Dendritic cell treated with granulocyte-macrophage colony-stimulating factor and Interleukin-4, amounts not matched to agents 40 ng/mL and 50 ng/mL, for 4 days (primary cell): ENCODE measurements around the gene DEPP1.
A peak's percentile ranks its signal among the peaks of the same experiment; 100 is the strongest.

Experiments used
- H3K27ac Mint-ChIP-seq: one replicate; pipeline ENCODE4 v1.8.0; 2022; ENCODE audit warnings: mild to moderate bottlenecking, mixed read lengths
- H3K27me3 Mint-ChIP-seq: one replicate; pipeline ENCODE4 v1.8.0; 2022; ENCODE audit warnings: mild to moderate bottlenecking, mixed read lengths
- H3K36me3 Mint-ChIP-seq: one replicate; pipeline ENCODE4 v1.8.0; 2022; ENCODE audit warnings: low read depth, mixed read lengths
- H3K4me1 Mint-ChIP-seq: one replicate; pipeline ENCODE4 v1.8.0; 2022; ENCODE audit warnings: low read depth, mixed read lengths
- H3K4me3 Mint-ChIP-seq: one replicate; pipeline ENCODE4 v1.8.0; 2022; ENCODE audit warnings: mild to moderate bottlenecking, moderate library complexity, mixed read lengths
- H3K9me3 Mint-ChIP-seq: one replicate; pipeline ENCODE4 v1.8.0; 2022; ENCODE audit warnings: mixed read lengths
- intact Hi-C: fragments of 100-400 bp; cut with micrococcal nuclease; formaldehyde crosslinking; loops from one replicate; pipeline ENCODE4 v1.15.0; 2022

DEPP1 gene

GRCh38 chr10:44971434-44971833 lies 7.2 kb downstream of the DEPP1 start:
- peaks cover 89% of the 10 kb centered on the region for H3K4me1 Mint-ChIP-seq
- peaks cover 77% of the 10 kb centered on the region for H3K36me3 Mint-ChIP-seq
- H3K27me3 Mint-ChIP-seq: no peaks in the 10 kb centered on the region
- intact Hi-C loops: no loop called here
- peak overlapping the region; percentile 32 for H3K4me3 Mint-ChIP-seq
- H3K9me3 Mint-ChIP-seq: no peaks in the 10 kb centered on the region
- H3K27ac Mint-ChIP-seq: peak overlapping the region; percentile 88

DNA sequence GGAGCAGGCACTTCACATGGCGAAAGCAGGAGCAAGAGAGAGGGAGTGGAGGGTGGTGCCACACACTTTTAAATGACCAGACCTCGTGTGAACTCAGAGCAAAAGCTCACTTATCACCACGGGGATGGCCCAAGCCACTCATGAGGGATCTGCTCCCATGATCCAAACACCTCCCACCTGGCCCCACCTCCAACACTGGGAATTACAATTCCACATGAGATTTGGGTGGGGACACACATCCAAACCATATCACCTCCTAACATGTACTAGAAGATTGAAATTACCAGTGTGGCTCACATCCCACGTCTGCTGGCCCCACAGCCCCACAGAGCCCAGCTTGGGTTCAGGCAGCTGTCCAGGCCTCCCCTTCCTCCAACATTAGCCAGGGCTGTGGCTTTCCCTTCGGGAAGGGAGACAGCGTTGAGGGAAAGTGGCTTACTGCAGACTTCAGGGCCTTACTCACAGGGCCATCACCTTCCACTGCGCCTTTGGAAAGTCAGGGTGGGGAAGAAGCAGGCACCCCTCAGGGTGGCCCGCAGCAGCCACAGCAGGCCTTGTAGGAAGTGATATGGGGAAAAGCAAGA lies 7.7 kb downstream of the DEPP1 start:
- Mint-ChIP-seq H3K27ac (peak overlapping the region; percentile 88), H3K27me3 (no peaks in the 10 kb centered on the region), H3K9me3 (no peaks in the 10 kb centered on the region), H3K4me1 (peaks cover 89% of the 10 kb centered on the region), H3K36me3 (peaks cover 77% of the 10 kb centered on the region), H3K4me3 (peak overlapping the region; percentile 32)
- intact Hi-C loops: no loop called here

- Mint-ChIP-seq H3K4me3 (no peak overlapping the region), H3K36me3 (peaks cover 83% of the 10 kb centered on the region), H3K27me3 (no peaks in the 10 kb centered on the region), H3K9me3 (no peaks in the 10 kb centered on the region), H3K27ac (peak overlapping the region; percentile 88), H3K4me1 (peaks cover 97% of the 10 kb centered on the region)
- intact Hi-C loops: no loop called here
Measured at GRCh38 chr10:44969854-44970253, 8.8 kb downstream of the DEPP1 start.

DNA sequence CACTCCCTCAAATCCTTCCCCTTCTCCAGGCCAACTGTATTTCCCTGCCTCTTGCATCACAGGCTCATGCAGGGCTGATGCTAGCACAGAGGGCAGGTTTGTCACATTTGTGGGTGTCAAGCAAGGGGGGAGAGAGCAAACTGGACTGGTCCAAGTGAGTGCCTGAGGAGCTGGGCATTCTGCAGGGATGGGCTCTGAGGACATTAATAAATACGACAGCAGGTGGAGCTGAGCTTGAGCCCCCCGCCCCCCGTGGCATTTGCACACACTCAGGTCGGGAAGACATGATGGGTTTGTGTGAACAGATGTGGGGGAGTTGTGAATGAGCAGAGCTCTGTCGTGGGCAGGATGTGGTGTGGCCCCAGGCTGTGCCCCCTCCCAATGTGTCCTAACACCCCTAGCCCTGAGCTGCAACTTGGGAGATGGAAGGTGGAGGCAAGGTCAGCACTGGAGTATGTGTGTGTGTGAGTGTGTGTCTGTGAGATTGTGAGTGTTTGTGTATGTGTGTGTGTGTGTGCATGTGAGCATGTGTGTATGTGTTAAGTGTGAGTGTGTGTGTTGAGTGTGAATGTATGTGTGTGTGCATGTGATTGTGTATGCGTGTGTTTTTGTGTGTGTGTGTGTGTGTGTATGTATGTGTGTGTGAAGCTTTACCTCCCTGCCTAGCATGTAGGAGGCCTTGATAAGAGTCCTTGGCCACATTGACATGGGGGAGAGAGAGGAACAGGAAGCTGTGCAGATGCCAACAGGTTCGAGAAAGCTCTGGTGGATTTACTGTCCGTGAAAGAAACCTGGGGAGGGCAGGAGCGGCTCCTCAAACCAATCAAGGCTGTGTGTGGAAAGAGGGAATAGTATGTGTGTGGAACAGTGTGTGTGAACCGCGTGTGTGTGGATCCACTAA lies 9.9 kb downstream of the DEPP1 start:
- peaks cover 85% of the 10 kb centered on the region for H3K36me3 Mint-ChIP-seq
- H3K27me3 Mint-ChIP-seq: no peaks in the 10 kb centered on the region
- no peaks in the 10 kb centered on the region for H3K9me3 Mint-ChIP-seq
- peak overlapping the region; percentile 57 for H3K4me3 Mint-ChIP-seq
- H3K27ac Mint-ChIP-seq: peak overlapping the region; percentile 88
- intact Hi-C loops: loop anchor here (1.0 kb wide), 2 partner anchors 9 to 20 kb away; partner anchors contain the start of gene RASSF4
- peaks cover 97% of the 10 kb centered on the region for H3K4me1 Mint-ChIP-seq

DNA sequence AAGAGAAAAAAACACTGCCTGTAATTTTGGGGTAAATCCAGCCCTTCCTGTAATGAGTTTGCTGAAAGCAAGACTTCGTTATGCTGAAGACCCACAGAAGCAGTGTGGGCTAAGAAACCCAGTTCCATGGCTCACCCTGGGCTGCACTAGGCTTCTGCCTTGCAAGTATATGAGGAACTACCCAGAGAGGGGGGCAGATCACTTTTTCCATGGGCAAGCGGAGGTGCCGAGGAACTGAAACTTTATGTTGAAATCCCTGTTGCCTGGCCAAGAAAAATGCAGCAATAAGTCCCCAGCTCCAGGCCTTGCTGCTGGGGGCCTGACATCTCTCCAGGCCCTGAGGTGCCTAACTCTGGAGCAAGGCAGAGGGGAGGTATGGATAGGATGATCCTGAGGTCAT lies 10.5 kb downstream of the DEPP1 start:
- H3K9me3 Mint-ChIP-seq: no peaks in the 10 kb centered on the region
- H3K4me3 Mint-ChIP-seq: peak overlapping the region; percentile 57
- H3K36me3 Mint-ChIP-seq: peaks cover 85% of the 10 kb centered on the region
- H3K27me3 Mint-ChIP-seq: no peaks in the 10 kb centered on the region
- intact Hi-C loops: loop anchor here (1.0 kb wide), 2 partner anchors 9 to 20 kb away; partner anchors contain the start of gene RASSF4
- H3K4me1 Mint-ChIP-seq: peaks cover 97% of the 10 kb centered on the region
- H3K27ac Mint-ChIP-seq: peak overlapping the region; percentile 88

- Mint-ChIP-seq H3K4me1 (peaks cover 97% of the 10 kb centered on the region), H3K27ac (peak overlapping the region; percentile 88), H3K36me3 (peaks cover 85% of the 10 kb centered on the region), H3K4me3 (peak overlapping the region; percentile 34), H3K27me3 (no peaks in the 10 kb centered on the region), H3K9me3 (no peaks in the 10 kb centered on the region)
- intact Hi-C loops: loop anchor here (1.0 kb wide), 2 partner anchors 8 to 19 kb away; partner anchors contain the start of gene RASSF4
Measured at GRCh38 chr10:44967616-44968015, 11.0 kb downstream of the DEPP1 start.

DNA sequence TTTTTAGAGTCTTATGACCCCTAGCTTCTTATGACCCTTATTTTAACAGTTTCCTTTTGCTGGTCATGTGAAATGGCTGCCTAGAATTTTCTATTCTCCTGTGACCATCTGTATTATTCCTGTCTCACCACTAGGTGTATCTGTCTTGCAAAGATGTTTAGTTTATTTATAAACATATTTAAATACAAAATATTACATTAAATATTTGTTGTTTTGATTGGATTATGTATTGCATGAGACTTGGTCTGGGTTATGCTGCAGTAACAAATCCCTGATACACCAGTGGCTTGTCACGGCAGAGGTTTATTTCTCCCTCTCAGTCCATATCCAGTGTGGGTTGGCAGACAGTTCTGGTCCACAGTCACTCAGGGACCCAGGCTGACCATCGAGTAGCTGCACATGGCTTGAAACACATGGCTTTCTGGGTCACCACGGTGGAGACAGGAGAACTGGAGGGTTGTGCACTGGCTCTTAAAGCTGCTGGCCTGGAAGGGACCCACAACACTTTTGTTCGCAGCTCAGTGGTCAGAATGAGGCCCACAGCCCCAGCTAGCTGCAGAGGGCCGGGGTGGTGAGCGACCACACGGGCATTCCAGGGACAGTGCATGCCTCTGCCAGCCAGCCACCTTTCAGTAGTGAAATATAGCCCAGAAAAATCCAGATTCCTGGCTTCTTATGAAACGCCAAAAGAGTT lies 11.6 kb downstream of the DEPP1 start:
- intact Hi-C loops: no loop called here
- H3K4me3 Mint-ChIP-seq: peak overlapping the region; percentile 34

DNA sequence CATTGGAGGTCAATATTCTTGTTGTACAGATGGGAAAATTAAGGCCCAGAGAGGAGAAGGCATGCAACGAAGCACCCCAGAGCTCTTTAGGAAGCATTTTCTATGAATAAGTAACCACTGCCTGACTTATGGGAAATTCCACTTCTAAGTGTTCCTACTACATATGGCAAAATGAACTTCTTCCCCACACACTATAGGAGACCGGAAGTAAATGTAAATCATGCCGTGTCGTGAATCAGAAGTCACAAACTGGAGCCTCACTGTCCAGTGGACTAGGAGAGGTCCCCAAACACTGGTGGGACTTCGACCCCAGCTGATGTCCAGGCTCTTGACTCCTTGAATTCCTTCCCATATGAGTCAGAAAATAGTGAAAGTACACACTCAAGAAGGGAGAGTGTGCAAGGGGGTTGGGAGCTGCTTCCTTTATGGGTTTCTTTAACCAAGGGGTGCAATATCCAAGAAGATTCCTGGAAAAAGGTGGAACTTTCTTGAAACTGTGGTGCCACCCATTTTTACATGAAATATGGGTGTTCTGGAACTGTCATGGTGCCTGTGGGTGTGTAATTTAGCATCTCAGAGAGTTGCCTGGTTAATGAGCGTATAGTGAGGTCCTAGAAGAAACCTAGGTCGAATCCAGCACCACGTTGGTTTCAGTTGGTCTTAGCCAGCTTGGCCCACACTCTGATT lies 12.3 kb downstream of the DEPP1 start:
- H3K4me1 Mint-ChIP-seq: peaks cover 97% of the 10 kb centered on the region
- peak overlapping the region; percentile 96 for H3K4me3 Mint-ChIP-seq
- H3K36me3 Mint-ChIP-seq: peaks cover 85% of the 10 kb centered on the region
- H3K9me3 Mint-ChIP-seq: no peaks in the 10 kb centered on the region
- intact Hi-C loops: no loop called here
- peak overlapping the region; percentile 88 for H3K27ac Mint-ChIP-seq
- H3K27me3 Mint-ChIP-seq: no peaks in the 10 kb centered on the region

More for the DNA sequence above, 11.6 kb downstream of the DEPP1 start:
- Mint-ChIP-seq H3K4me1 (peaks cover 97% of the 10 kb centered on the region), H3K27ac (peak overlapping the region; percentile 88), H3K36me3 (peaks cover 85% of the 10 kb centered on the region), H3K27me3 (no peaks in the 10 kb centered on the region), H3K9me3 (no peaks in the 10 kb centered on the region)

- H3K27ac Mint-ChIP-seq: peak overlapping the region; percentile 88
- intact Hi-C loops: loop anchor here (2.0 kb wide), 1 partner anchor 33 kb away; no protein-coding TSS in a partner anchor
- peak overlapping the region; percentile 96 for H3K4me3 Mint-ChIP-seq
- H3K9me3 Mint-ChIP-seq: no peaks in the 10 kb centered on the region
- no peaks in the 10 kb centered on the region for H3K27me3 Mint-ChIP-seq
- H3K4me1 Mint-ChIP-seq: peaks cover 97% of the 10 kb centered on the region
- H3K36me3 Mint-ChIP-seq: peaks cover 85% of the 10 kb centered on the region
Measured at GRCh38 chr10:44965651-44966097, 12.9 kb downstream of the DEPP1 start.

- intact Hi-C loops: loop anchor here (2.0 kb wide), 1 partner anchor 32 kb away; no protein-coding TSS in a partner anchor
- Mint-ChIP-seq H3K36me3 (peaks cover 85% of the 10 kb centered on the region), H3K27me3 (no peaks in the 10 kb centered on the region), H3K4me3 (peak overlapping the region; percentile 96), H3K4me1 (peaks cover 94% of the 10 kb centered on the region), H3K27ac (peak overlapping the region; percentile 88), H3K9me3 (no peaks in the 10 kb centered on the region)
Measured at GRCh38 chr10:44965104-44965503, 13.5 kb downstream of the DEPP1 start.

GRCh38 chr10:44963772-44964633 lies 14.6 kb downstream of the DEPP1 start:
- Mint-ChIP-seq H3K36me3 (peaks cover 85% of the 10 kb centered on the region), H3K9me3 (no peaks in the 10 kb centered on the region), H3K27me3 (no peaks in the 10 kb centered on the region), H3K4me3 (peak overlapping the region; percentile 96), H3K4me1 (peaks cover 83% of the 10 kb centered on the region), H3K27ac (peak overlapping the region; percentile 88)
- intact Hi-C loops: loop anchor here (2.0 kb wide), 2 partner anchors 15 to 31 kb away; no protein-coding TSS in a partner anchor

DNA sequence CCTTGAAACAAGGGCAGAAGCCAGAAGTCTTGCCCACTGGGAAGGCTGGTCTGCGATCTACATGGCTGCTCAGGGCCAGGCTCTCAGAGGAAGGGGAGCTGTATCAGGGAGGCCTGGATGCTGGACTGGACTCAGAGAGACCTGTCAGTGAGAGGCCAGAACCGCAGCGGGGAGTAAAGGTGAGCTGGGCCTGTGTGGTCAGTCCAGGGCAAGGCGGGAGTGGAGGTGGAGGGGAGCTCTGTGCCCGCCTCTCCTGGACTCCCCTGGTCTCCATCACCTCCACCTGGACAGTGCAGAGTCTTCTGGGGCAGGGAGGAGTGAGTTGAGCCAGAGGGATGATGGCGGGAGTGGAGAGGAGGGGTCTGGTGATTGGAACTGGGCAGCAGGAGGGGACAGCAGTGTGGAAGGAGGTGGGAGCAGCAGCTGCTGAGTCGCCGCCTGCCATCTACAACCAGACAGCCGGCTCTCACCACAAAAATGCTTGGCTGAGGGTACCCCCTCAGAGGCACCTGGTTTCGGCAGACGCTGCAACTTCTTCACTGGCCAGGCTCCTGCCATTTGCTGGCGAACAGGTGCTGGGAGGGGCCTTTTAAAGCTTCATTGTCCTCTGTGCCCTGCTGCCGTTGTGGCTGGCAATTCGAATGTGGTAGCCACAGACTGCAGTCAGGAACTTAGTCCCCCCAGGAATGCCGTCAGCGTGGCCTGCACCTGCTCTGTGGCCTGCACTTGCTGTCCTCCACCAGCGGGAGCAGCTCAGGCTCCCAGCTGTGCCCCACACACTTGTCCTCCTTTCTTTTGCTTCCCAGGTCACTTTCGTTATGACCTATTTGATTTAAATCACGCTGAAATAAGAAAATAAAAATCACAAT lies 15.5 kb downstream of the DEPP1 start:
- Mint-ChIP-seq H3K4me3 (peak overlapping the region; percentile 96), H3K36me3 (peaks cover 77% of the 10 kb centered on the region), H3K9me3 (no peaks in the 10 kb centered on the region), H3K4me1 (peaks cover 81% of the 10 kb centered on the region), H3K27ac (peak overlapping the region; percentile 88), H3K27me3 (no peaks in the 10 kb centered on the region)
- intact Hi-C loops: loop anchor here (2.0 kb wide), 1 partner anchor 14 kb away; no protein-coding TSS in a partner anchor
